ENCODE data around the gene KDM6A.
"Not testable (repeated sequence)": the region's sequence is repeated elsewhere in the genome, so short reads cannot be mapped to it uniquely, and the experiment has no call there.

Gene KDM6A

GRCh38 chrX:44922980-44923379 is 50.0 kb downstream of the KDM6A start:
- DNase-seq (ENCODE audit: low read depth, low spot score): no peak

- DNase-seq (ENCODE audit: low read depth, low spot score): no peak
Measured at GRCh38 chrX:44927398-44927797, 54.4 kb downstream of the KDM6A start.

DNA sequence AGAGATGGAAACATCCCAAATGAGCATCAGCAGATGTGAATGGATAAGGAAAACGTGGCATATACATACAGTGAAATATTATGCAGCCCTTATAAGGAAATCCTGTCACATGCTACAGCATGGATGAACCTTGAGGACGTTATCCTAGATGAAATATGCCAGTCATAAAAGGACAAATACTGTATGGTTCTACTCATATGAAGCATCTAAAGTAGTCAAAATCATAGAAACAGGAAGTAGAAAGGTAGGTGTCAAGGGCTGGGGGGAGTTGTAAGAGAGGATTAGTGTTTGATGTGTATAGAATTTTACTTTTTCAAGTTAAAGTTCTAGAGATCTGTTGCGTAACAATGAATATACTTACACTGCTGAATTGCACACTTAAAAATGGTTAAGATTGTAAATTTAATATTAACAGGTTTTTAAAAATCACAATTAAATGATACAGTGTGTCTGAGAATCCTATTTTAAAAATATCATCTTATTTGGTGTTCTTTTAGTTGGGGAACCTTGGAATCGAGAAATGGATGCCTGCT is 58.5 kb downstream of the KDM6A start:
- no peak for DNase-seq (ENCODE audit: low read depth, low spot score)

GRCh38 chrX:44935172-44935571 is 62.2 kb downstream of the KDM6A start:
- no peak for DNase-seq (ENCODE audit: low read depth, low spot score)

GRCh38 chrX:44935640-44936039 is 62.7 kb downstream of the KDM6A start:
- DNase-seq (ENCODE audit: low read depth, low spot score): no peak

DNA sequence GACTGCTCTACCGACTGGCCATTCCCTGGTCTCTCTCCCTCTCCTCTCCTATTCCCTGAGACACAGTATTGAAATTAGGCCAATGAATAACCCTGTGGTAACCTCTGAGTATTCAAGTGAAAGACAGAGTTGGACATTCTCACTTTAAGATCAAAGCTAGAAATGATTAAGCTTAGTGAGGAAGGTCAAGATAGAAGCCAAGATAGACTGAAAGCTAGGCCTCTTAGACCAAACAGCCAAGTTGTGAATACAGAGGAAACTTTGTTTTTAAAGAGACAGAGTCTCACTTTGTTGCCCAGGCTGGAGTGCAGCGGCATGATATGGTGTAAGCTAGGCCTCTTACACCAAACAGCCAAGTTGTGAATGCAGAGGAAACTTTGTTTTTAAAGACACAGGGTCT is 64.6 kb downstream of the KDM6A start:
- DNase-seq (ENCODE audit: low read depth, low spot score): no peak

- no peak for DNase-seq (ENCODE audit: low read depth, low spot score)
Measured at GRCh38 chrX:44938111-44938510, 65.1 kb downstream of the KDM6A start.

- not testable (repeated sequence) for DNase-seq (ENCODE audit: low read depth, low spot score)
Measured at GRCh38 chrX:44940541-44940940, 67.6 kb downstream of the KDM6A start.

DNA sequence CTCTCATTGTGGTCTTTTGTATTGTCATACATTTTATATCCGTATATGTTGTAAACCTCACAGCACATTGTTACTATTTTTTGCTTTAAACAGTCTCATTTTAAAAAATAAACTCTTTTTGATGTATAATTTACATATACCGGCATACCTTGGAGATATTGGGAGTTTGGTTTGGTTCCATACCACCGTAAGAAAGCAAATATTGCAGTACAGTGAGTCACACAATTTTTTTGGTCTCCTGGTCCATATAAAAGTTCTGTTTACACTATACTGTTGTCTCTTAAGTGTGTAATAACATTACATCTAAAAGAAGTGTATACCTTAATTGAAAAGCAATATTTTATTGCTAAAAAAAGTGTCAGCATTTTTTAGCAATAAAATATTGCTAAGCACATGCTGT is 70.0 kb downstream of the KDM6A start:
- DNase-seq (ENCODE audit: low read depth, low spot score): no peak

GRCh38 chrX:44944894-44945293 is 71.9 kb downstream of the KDM6A start:
- no peak for DNase-seq (ENCODE audit: low read depth, low spot score)

- DNase-seq (ENCODE audit: low read depth, low spot score): no peak
Measured at GRCh38 chrX:44945736-44946135, 72.7 kb downstream of the KDM6A start.

DNA sequence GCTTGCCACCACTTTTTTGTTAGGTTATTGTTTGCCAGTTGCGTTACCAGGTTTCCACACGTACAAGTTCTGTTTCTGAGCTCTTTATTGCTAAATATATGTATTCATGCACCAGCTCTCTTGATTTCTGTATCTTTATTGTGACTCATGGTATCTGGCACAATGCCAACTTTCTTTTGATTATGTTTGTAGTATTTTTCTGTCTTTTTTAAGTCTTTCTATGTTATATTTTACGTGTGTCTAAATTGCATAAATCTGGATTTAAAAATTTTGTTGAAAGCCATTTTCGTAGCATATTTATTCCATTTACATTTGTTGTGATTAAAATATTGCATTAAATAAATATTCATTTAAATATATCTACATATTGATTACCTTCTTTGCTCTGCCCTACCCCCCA is 73.8 kb downstream of the KDM6A start:
- no peak for DNase-seq (ENCODE audit: low read depth, low spot score)

DNA sequence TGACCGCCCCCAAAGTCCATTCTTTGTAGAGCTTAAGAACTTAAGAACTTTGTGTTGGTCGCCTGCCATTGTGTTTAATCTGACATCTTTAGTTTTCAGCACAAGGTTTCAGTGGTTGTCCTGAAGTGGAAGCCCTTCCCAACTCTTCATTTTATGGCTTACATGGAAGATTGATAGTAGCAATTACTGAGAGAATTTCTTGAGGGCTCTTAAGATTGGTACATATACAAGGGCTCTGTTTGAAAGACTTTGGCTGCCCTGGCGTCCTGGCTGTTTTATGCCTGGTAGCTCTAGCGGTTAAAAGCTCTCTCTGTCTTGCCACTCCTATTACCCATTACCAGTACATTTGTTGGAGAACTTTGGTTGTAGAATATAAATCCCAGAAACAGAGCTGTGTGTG is 75.0 kb downstream of the KDM6A start:
- DNase-seq (ENCODE audit: low read depth, low spot score): no peak

DNA sequence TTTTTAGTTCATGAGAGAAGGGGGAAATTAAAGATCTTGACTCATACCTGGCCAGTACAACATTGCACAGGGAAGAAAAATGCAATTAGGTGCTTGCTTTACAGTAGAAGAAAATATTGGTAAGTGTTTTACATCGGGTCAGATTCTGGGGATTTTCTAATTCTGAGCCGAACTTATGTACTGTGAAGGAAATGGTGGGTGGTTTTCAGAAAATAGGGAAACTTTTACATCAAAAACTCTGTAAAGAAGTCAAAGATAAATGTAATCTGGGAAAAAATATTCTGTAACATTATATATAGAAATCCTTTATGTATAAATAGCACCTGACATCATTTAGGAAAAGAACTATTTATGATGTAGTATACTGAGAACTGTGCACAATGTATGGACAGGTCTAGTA is 75.4 kb downstream of the KDM6A start:
- no peak for DNase-seq (ENCODE audit: low read depth, low spot score)

GRCh38 chrX:44949125-44949524 is 76.1 kb downstream of the KDM6A start:
- no peak for DNase-seq (ENCODE audit: low read depth, low spot score)

DNA sequence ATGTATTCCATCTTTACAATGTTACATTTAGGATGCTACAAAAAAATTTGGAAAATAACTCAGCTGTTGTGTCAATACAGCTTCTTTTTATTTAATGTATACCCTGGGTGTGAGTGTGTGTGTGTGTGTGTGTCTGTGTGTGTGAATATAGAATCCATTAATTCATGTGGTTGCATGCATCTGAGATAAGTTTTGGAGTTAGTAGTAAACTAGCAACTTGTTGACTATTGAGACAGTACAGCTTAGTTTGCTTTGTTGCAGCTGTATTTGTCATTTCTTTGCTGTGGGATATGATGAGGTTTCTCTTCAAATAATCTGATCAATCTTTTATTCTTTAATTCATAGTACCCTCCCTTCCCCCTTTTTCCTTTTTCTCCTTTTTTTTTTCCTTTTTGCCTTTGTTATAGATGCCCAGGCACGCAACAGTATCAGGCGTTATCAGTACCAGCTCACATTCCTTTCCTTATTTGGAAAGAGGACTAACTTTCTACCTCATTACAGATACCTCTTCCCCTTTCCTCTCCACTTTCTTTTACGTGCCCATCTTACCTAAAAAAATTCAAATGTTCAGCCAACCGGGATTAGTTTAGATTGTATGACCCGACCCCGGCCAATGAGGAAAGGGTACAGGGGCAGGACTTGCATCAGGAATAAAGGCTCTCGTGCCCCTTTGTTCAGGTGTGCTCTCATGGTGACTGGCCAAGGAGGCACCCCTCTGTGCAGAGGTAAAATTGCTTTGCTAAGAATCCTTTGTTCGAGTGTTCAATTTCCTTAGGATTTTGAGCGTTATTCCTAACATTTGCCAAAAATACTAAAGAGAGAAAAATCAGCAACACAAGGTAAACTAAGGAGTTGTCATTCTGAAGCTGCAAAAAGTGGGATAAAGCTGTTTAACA is 77.7 kb downstream of the KDM6A start:
- not testable (repeated sequence) for DNase-seq (ENCODE audit: low read depth, low spot score)

DNA sequence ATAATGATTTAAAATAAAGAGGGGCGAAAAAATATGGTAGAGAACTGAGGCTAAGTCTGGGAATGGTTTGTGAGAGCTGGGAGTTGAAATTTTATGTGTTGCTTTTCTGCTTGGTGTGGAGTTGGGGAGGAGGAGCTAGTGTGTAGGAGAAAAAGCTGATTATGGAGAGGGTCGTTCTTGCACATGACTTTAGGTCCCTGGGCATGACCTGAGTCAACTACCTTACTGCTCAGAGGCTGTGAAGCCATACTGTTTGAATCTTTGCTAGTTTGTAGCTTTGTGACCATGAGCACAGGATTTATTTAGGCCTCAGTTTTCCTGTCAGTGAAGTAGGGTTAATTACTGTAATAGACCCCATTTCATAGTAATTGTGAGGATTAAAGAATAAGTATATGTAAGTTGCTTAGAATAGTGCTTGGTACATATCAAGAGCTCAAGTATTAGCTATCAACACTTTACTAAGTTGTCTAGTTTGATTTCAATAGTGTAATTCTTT is 78.6 kb downstream of the KDM6A start:
- no peak for DNase-seq (ENCODE audit: low read depth, low spot score)

DNA sequence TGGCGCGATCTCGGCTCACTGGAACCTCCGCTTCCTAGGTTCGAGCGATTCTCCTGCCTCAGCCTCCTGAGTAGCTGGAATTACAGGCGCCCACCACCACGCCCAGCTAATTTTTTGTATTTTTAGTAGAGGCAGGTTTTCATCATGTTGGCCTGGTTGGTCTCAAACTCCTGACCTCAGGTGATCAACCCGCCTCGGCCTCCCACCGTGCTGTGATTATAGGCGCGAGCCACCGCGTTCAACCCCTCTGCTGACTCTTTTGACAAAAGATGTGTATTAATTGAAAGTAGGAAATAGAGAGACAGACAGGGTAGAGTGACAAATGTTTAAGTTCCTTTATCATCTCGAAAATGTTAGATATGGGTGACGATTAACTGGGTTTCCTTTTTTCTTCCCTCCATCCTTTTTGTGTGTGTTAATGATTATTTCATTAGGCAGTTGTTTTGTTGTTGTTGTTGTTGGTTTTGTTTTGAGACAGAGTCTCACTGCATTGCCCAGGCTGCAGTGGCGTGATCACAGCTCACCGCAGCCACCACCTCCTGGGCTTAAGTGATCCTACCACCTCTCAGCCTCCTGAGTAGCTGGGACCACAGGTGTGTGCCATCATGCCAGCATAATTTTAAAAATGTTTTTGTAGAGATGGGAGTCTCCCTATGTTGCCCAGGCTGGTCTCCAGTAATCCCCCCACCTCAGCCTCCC is 79.5 kb downstream of the KDM6A start:
- no peak for DNase-seq (ENCODE audit: low read depth, low spot score)

DNA sequence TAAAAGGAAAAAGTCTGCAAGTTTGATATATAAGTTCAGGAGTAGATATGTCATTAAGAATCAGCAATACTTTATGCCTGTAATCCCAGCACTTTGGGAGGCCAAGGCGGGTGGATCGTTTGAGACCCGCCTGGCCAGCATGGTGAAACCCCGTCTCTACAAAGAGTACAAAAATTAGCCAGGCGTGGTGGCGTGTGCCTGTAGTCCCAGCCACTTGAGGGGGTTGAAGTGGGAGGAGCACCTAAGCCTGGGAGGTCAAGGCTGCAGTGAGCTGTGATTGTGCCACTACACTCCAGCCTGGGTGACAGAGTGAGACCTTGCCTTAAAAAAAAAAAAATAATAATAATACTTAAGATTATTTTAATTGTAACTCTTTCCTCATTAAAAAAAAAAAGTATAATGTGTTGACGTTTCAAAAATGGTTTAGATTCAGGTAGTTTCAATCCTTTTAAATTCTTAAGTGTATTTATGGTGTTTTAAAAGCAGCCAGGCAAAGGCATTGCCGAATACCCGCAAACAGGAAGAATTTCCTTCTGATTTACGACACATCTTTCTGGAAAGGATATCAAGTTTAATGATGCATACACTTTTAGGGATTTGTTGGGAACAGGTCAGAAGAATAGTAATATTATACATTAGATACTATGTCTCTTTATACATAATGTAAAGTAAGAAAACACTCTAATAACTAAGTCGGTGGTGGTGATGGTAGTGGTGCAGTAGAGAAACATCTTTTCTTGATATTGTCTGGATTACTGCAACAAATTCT is 80.9 kb downstream of the KDM6A start:
- no peak for DNase-seq (ENCODE audit: low read depth, low spot score)

GRCh38 chrX:44954562-44954961 is 81.6 kb downstream of the KDM6A start:
- DNase-seq (ENCODE audit: low read depth, low spot score): no peak

GRCh38 chrX:44957848-44958247 is 84.9 kb downstream of the KDM6A start:
- DNase-seq (ENCODE audit: low read depth, low spot score): no peak

DNA sequence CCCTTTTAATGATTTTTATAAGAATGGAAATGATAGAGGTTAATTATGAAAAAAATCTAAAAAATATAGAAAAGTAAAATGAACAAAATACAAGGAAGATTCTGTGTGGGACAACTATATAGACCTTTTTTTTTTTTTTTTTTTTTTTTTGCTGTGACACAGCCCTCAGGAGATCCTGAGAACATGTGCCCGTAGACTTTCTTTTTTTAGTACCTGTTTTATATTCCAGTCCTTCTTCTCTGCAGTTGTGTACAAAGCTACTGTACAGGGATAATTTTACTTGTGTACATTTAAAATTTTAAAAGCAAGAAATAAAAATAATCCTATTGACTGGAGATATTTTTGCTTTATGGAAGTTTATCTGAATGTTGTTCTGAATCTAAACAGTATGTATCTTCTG is 85.5 kb downstream of the KDM6A start:
- no peak for DNase-seq (ENCODE audit: low read depth, low spot score)
